ENCODE data around the gene TEX101.

TEX101 gene

DNA sequence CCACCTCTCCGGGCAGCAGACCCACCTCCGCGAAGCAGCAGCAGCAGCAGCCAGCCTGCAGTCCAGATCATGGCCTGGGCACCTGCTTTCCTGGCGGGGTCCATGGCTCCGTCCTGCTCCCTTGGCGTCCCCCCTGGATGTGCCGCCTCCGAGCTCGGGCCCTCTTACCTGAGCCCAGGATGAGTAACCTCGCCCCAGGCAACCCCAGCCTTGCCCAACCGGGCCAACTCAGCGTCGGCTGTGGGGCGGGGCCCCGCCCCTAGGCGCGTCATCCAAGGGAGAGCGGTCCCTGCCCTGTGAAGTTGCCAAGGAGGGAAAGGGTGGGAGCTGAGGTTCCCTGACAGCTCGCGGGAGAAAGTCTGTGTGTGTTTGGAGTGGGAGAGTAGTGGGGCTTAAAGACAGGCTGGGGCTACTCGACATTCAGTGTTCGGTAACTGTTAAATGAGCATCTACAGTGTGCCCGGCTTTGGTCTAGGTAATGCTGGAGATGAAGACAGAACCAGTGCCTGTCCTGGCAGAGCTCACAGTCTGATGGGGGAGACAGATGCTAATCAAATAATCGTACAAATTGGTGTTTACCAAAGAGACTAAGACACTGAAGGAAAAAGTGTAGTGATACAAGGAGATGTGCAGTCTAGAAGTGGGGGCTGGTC lies 50.9 kb downstream of the TEX101 start, which contains the start of gene LYPD3:
LYPD3 (minus strand) TSS at position 141 of the 653 bp plus-strand sequence; CDS start at position 104, 37 bp downstream.
- TF ChIP-seq, protein P1, sequence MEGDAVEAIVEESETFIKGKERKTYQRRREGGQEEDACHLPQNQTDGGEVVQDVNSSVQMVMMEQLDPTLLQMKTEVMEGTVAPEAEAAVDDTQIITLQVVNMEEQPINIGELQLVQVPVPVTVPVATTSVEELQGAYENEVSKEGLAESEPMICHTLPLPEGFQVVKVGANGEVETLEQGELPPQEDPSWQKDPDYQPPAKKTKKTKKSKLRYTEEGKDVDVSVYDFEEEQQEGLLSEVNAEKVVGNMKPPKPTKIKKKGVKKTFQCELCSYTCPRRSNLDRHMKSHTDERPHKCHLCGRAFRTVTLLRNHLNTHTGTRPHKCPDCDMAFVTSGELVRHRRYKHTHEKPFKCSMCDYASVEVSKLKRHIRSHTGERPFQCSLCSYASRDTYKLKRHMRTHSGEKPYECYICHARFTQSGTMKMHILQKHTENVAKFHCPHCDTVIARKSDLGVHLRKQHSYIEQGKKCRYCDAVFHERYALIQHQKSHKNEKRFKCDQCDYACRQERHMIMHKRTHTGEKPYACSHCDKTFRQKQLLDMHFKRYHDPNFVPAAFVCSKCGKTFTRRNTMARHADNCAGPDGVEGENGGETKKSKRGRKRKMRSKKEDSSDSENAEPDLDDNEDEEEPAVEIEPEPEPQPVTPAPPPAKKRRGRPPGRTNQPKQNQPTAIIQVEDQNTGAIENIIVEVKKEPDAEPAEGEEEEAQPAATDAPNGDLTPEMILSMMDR (IDR thresholded peaks at IDR 0.05; ENCODE audit: unreplicated experiment in 3 of 3) = no peak
- peak within 1 kb of the TSS; percentile 88 to 95 (median 89) for H3K4me3 Mint-ChIP-seq
- H3K9me3 Mint-ChIP-seq = no peaks in the 10 kb centered on the region
- peaks cover 6% of the 10 kb centered on the region for H3K36me3 Mint-ChIP-seq (ENCODE audit: low read depth)
- peaks cover 13% of the 10 kb centered on the region for H3K27me3 Mint-ChIP-seq (ENCODE audit: low read depth)
- H3K27ac Mint-ChIP-seq = peak within 1 kb of the TSS; percentile 89 to 97 (median 91)
- peaks cover 5% of the 10 kb centered on the region for H3K4me1 Mint-ChIP-seq

DNA sequence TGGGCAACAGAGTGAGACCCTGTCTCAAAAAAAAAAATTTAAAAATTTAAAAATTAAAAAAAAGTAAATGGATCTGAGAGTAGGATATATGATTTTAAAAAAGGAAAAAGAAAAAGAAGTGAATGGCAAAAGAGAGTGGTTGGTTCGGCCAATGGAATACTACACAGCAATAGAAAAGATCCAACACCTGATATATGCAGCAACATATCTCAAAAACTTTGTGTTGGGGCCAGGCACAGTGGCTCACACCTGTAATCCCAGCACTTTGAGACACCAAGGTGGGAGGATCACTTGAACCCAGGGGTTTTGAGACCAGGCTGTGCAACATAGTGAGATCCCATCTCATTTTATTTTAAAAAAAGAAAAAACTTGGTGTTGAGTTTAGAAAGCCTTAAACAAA lies 52.1 kb downstream of the TEX101 start:
- TF ChIP-seq, protein P1 (IDR thresholded peaks at IDR 0.05; ENCODE audit: unreplicated experiment in 3 of 3) = no peak

DNA sequence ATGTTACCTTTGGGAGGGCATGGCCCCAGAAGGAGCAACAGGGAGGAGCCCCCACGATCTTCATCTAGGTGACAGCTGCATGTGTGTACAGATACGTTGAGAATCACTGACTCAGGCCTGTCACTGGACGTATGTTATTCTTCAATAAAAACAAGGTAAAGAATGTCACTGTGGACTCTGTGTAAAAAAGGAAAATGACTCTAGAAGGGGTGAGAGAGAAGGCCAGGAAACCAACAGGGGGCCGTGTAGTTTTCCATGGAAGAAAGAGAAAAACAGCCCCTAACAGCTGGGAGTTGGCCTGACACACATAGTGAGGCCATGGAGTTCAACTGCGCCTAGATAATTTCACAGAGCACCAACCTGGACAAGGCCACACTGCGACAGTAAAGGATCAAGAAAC lies 52.6 kb downstream of the TEX101 start:
- H3K27me3 Mint-ChIP-seq (ENCODE audit: low read depth) = peaks cover 9% of the 10 kb centered on the region
- no peaks in the 10 kb centered on the region for H3K36me3 Mint-ChIP-seq (ENCODE audit: low read depth)
- no peaks in the 10 kb centered on the region for H3K9me3 Mint-ChIP-seq
- H3K4me3 Mint-ChIP-seq = peak overlapping the region in 1 of 3 experiments; percentile 0
- H3K27ac Mint-ChIP-seq = peak overlapping the region in 2 of 3 experiments; percentile 40 to 55
- TF ChIP-seq, protein P1 (IDR thresholded peaks at IDR 0.05; ENCODE audit: unreplicated experiment in 3 of 3) = no peak
- H3K4me1 Mint-ChIP-seq = peaks cover 5% of the 10 kb centered on the region

More for the DNA sequence above, 52.1 kb downstream of the TEX101 start:
- Mint-ChIP-seq H3K9me3 (no peaks in the 10 kb centered on the region), H3K27ac (peak overlapping the region in 1 of 3 experiments; percentile 40), H3K36me3 (ENCODE audit: low read depth) (no peaks in the 10 kb centered on the region), H3K4me1 (peaks cover 5% of the 10 kb centered on the region), H3K4me3 (no peak overlapping the region), H3K27me3 (ENCODE audit: low read depth) (peaks cover 9% of the 10 kb centered on the region)

- Mint-ChIP-seq H3K27me3 (ENCODE audit: low read depth) (peaks cover 9% of the 10 kb centered on the region), H3K4me3 (no peak overlapping the region), H3K27ac (no peak overlapping the region), H3K9me3 (no peaks in the 10 kb centered on the region), H3K4me1 (peaks cover 5% of the 10 kb centered on the region), H3K36me3 (ENCODE audit: low read depth) (no peaks in the 10 kb centered on the region)
- TF ChIP-seq, protein P1 (IDR thresholded peaks at IDR 0.05; ENCODE audit: unreplicated experiment in 3 of 3) = no peak
These were observed 53.0 kb downstream of the TEX101 start for GRCh38 chr19:43467730-43468129.
